ENCODE data around the gene HBP1.
"Not testable (repeated sequence)": the region's sequence is repeated elsewhere in the genome, so short reads cannot be mapped to it uniquely, and the experiment has no call there.

The HBP1 gene

GRCh38 chr7:107220806-107221205 is 52.0 kb downstream of the HBP1 start:
- in situ Hi-C loops (cut with HindIII; ENCODE audit: low sequenced_read_pairs), result not testable (repeated sequence)

- in situ Hi-C loops (cut with HindIII; ENCODE audit: low sequenced_read_pairs), result no loop called here
Observed at GRCh38 chr7:107224374-107225223, 55.8 kb downstream of the HBP1 start.

GRCh38 chr7:107228291-107228690 is 59.5 kb downstream of the HBP1 start:
- in situ Hi-C loops (cut with HindIII; ENCODE audit: low sequenced_read_pairs), result no loop called here

GRCh38 chr7:107230334-107230733 is 61.5 kb downstream of the HBP1 start:
- in situ Hi-C loops (cut with HindIII; ENCODE audit: low sequenced_read_pairs), result no loop called here

- in situ Hi-C loops (cut with HindIII; ENCODE audit: low sequenced_read_pairs), result no loop called here
Observed at GRCh38 chr7:107232568-107233090, 63.8 kb downstream of the HBP1 start.

GRCh38 chr7:107233174-107233573 is 64.4 kb downstream of the HBP1 start:
- in situ Hi-C loops (cut with HindIII; ENCODE audit: low sequenced_read_pairs), result no loop called here

GRCh38 chr7:107233981-107234380 is 65.2 kb downstream of the HBP1 start:
- in situ Hi-C loops (cut with HindIII; ENCODE audit: low sequenced_read_pairs), result no loop called here

GRCh38 chr7:107234436-107234835 is 65.6 kb downstream of the HBP1 start:
- in situ Hi-C loops (cut with HindIII; ENCODE audit: low sequenced_read_pairs), result no loop called here

- in situ Hi-C loops (cut with HindIII; ENCODE audit: low sequenced_read_pairs), result no loop called here
Observed at GRCh38 chr7:107236862-107237261, 68.1 kb downstream of the HBP1 start.

GRCh38 chr7:107237451-107237850 is 68.6 kb downstream of the HBP1 start:
- in situ Hi-C loops (cut with HindIII; ENCODE audit: low sequenced_read_pairs), result no loop called here

GRCh38 chr7:107242267-107242666 is 73.5 kb downstream of the HBP1 start:
- in situ Hi-C loops (cut with HindIII; ENCODE audit: low sequenced_read_pairs), result no loop called here

GRCh38 chr7:107244613-107245012 is 75.8 kb downstream of the HBP1 start:
- in situ Hi-C loops (cut with HindIII; ENCODE audit: low sequenced_read_pairs), result no loop called here

- in situ Hi-C loops (cut with HindIII; ENCODE audit: low sequenced_read_pairs), result not testable (repeated sequence)
Observed at GRCh38 chr7:107246836-107247235, 78.0 kb downstream of the HBP1 start.

GRCh38 chr7:107248551-107249316 is 79.9 kb downstream of the HBP1 start:
- in situ Hi-C loops (cut with HindIII; ENCODE audit: low sequenced_read_pairs), result no loop called here

- in situ Hi-C loops (cut with HindIII; ENCODE audit: low sequenced_read_pairs), result no loop called here
Observed at GRCh38 chr7:107251963-107252362, 83.2 kb downstream of the HBP1 start.

Data from DLD1 (cell line).